ENCODE data around the gene ABTB2.

ABTB2 gene

GRCh38 chr11:34359548-34359891 lies 1.7 kb upstream of the ABTB2 start:
- DNase-seq, result no peak

- DNase-seq, result peak; percentile 56
Measured at GRCh38 chr11:34358728-34359547, 1.1 kb upstream of the ABTB2 start.

- peak; percentile 80 for DNase-seq
Measured at GRCh38 chr11:34358258-34358727, 483 bp upstream of the ABTB2 start.

- DNase-seq, result peak; percentile 8
Measured at GRCh38 chr11:34356913-34357700, 703 bp downstream of the ABTB2 start.

GRCh38 chr11:34356576-34356912 lies 1.3 kb downstream of the ABTB2 start:
- DNase-seq, result no peak

GRCh38 chr11:34356130-34356529 lies 1.7 kb downstream of the ABTB2 start:
- no peak for DNase-seq

GRCh38 chr11:34355726-34356125 lies 2.1 kb downstream of the ABTB2 start:
- DNase-seq, result no peak

- DNase-seq, result no peak
Measured at GRCh38 chr11:34354782-34355181, 3.0 kb downstream of the ABTB2 start.

- no peak for DNase-seq
Measured at GRCh38 chr11:34353881-34354280, 3.9 kb downstream of the ABTB2 start.

GRCh38 chr11:34351687-34352469 lies 5.9 kb downstream of the ABTB2 start:
- no peak for DNase-seq

- no peak for DNase-seq
Measured at GRCh38 chr11:34351051-34351450, 6.8 kb downstream of the ABTB2 start.

- DNase-seq, result no peak
Measured at GRCh38 chr11:34349882-34350281, 7.9 kb downstream of the ABTB2 start.

- DNase-seq, result peak; percentile 18
Measured at GRCh38 chr11:34348919-34349318, 8.9 kb downstream of the ABTB2 start.

GRCh38 chr11:34348096-34348495 lies 9.7 kb downstream of the ABTB2 start:
- DNase-seq, result no peak

- DNase-seq, result no peak
Measured at GRCh38 chr11:34346551-34346950, 11.3 kb downstream of the ABTB2 start.

GRCh38 chr11:34345991-34346480 lies 11.8 kb downstream of the ABTB2 start:
- DNase-seq, result no peak

- no peak for DNase-seq
Measured at GRCh38 chr11:34345540-34345876, 12.3 kb downstream of the ABTB2 start.

- peak; percentile 41 for DNase-seq
Measured at GRCh38 chr11:34344768-34345539, 12.9 kb downstream of the ABTB2 start.

- DNase-seq, result no peak
Measured at GRCh38 chr11:34344410-34344767, 13.4 kb downstream of the ABTB2 start.

- no peak for DNase-seq
Measured at GRCh38 chr11:34343686-34344085, 14.1 kb downstream of the ABTB2 start.

GRCh38 chr11:34343153-34343552 lies 14.7 kb downstream of the ABTB2 start:
- no peak for DNase-seq

GRCh38 chr11:34341931-34342533 lies 15.8 kb downstream of the ABTB2 start:
- DNase-seq, result no peak
